ENCODE measurements around the gene PRPF19. TPM values are rescaled to one million over a fixed set of nuclear protein-coding genes. Genes with fewer than 3 reads are reported as not detected.

The PRPF19 gene
- total RNA-seq, 2 experiments from 2014 or later = 120 to 153 TPM

- peak overlapping the region; percentile 64; the same call in 1 of the 2 replicates for H2AFZ ChIP-seq (ENCODE audit: low read length)
- DNase-seq (ENCODE audit: low spot score) = no peak
- H3K9me3 ChIP-seq (ENCODE audit: low read length) = peaks cover 21% of the 10 kb centered on the region
- H3K4me3 ChIP-seq (ENCODE audit: low read depth, low read length, poor library complexity, severe bottlenecking) = no peak overlapping the region
- peak overlapping the region; percentile 77 for H3K4me2 ChIP-seq (ENCODE audit: low read length)
- peaks cover 33% of the 10 kb centered on the region for H3K79me2 ChIP-seq (ENCODE audit: insufficient read depth, low read depth, low read length)
- H4K20me1 ChIP-seq (ENCODE audit: insufficient read depth, low read length) = peaks cover 8% of the 10 kb centered on the region; the same call in 1 of the 2 replicates
- TF ChIP-seq EZH2phosphoT487 (IDR thresholded peaks at IDR 0.05; ENCODE audit: borderline replicate concordance, low read depth, low read length) (no peak), CTCF (conservative IDR thresholded peaks at IDR 0.05; ENCODE audit: low read length) (no peak)
- H3K36me3 ChIP-seq (ENCODE audit: insufficient read depth, low read length) = peaks cover 21% of the 10 kb centered on the region
- CTCF ChIA-PET (ENCODE audit: unreplicated experiment) = no interaction called here
- H3K4me1 ChIP-seq (ENCODE audit: insufficient read depth, low read length, poor library complexity, severe bottlenecking) = peaks cover 62% of the 10 kb centered on the region
- H3K27ac ChIP-seq (ENCODE audit: low read depth, low read length, poor library complexity, severe bottlenecking) = peak overlapping the region; percentile 86
- POLR2A ChIA-PET = interaction anchor here (0.6 to 1.6 kb wide), 8 partner anchors 9 to 1769 kb away, joined by 3 to 5 read pairs (median 4); no protein-coding TSS in a partner anchor
- intact Hi-C loops (cut with micrococcal nuclease; ENCODE audit: unreplicated experiment) = no loop called here
- H3K9me2 ChIP-seq (ENCODE audit: insufficient read depth, low read length) = no peaks in the 10 kb centered on the region
- BruUV-seq (replicated peaks) = no TSS peak
Observed at GRCh38 chr11:60912223-60912850, 6.0 kb upstream of the PRPF19 start.

- DNase-seq (ENCODE audit: low spot score) = peak; percentile 32
- peak overlapping the region; percentile 18 for H3K4me3 ChIP-seq (ENCODE audit: low read depth, low read length, poor library complexity, severe bottlenecking)
- H3K9me2 ChIP-seq (ENCODE audit: insufficient read depth, low read length) = no peaks in the 10 kb centered on the region
- peaks cover 10% of the 10 kb centered on the region for H3K36me3 ChIP-seq (ENCODE audit: insufficient read depth, low read length)
- peak overlapping the region; percentile 77 for H3K4me2 ChIP-seq (ENCODE audit: low read length)
- peaks cover 21% of the 10 kb centered on the region for H3K9me3 ChIP-seq (ENCODE audit: low read length)
- POLR2A ChIA-PET = interaction anchor here (0.7 kb wide), 1 partner anchor 539 kb away, joined by 3 read pairs; no protein-coding TSS in a partner anchor
- peak overlapping the region; percentile 64; the same call in 1 of the 2 replicates for H2AFZ ChIP-seq (ENCODE audit: low read length)
- BruUV-seq (replicated peaks) = no TSS peak
- H3K4me1 ChIP-seq (ENCODE audit: insufficient read depth, low read length, poor library complexity, severe bottlenecking) = peaks cover 54% of the 10 kb centered on the region
- H3K79me2 ChIP-seq (ENCODE audit: insufficient read depth, low read depth, low read length) = peaks cover 22% of the 10 kb centered on the region
- CTCF ChIA-PET (ENCODE audit: unreplicated experiment) = no interaction called here
- TF ChIP-seq CTCF (conservative IDR thresholded peaks at IDR 0.05; ENCODE audit: low read length) (peak; percentile 46), EZH2phosphoT487 (IDR thresholded peaks at IDR 0.05; ENCODE audit: borderline replicate concordance, low read depth, low read length) (no peak)
- H3K27ac ChIP-seq (ENCODE audit: low read depth, low read length, poor library complexity, severe bottlenecking) = peak overlapping the region; percentile 86
- peaks cover 4% of the 10 kb centered on the region; the same call in 1 of the 2 replicates for H4K20me1 ChIP-seq (ENCODE audit: insufficient read depth, low read length)
- intact Hi-C loops (cut with micrococcal nuclease; ENCODE audit: unreplicated experiment) = no loop called here
Observed at GRCh38 chr11:60910711-60911380, 4.5 kb upstream of the PRPF19 start.

Measured in OCI-LY7 (cell line).